Stomach smooth muscle (tissue), 2 donors: ENCODE data around the gene UGT1A5.

ENCODE experiments used
- H3K27ac ChIP-seq: one replicate; pipeline ENCODE4 v1.7.0; 2013; ENCODE audit warnings: mild to moderate bottlenecking, low read length, inconsistent platforms
- H3K27me3 ChIP-seq, 2 donors: one replicate each; pipeline ENCODE4 v1.7.0; 2013; ENCODE audit warnings: low read length in 2 of 2; ENCODE audit not compliant: insufficient read depth in 2 of 2, control insufficient read depth in 1 of 2
- H3K36me3 ChIP-seq, 2 donors: one replicate each; pipeline ENCODE4 v1.7.0; 2013; ENCODE audit warnings: low read length in 2 of 2; ENCODE audit not compliant: control insufficient read depth in 2 of 2, insufficient read depth in 2 of 2
- H3K4me1 ChIP-seq: one replicate; pipeline ENCODE4 v1.7.0; 2013; ENCODE audit warnings: low read length; ENCODE audit not compliant: control insufficient read depth, insufficient read depth
- H3K4me3 ChIP-seq, 2 donors: one replicate each; pipeline ENCODE4 v1.7.0; 2013; ENCODE audit warnings: low read length in 2 of 2
- H3K9ac ChIP-seq, 2 donors: one replicate each; pipeline ENCODE4 v1.7.0; 2013; ENCODE audit warnings: low read length in 2 of 2, mild to moderate bottlenecking in 1 of 2
- H3K9me3 ChIP-seq, 2 donors: one replicate each; pipeline ENCODE4 v1.7.0; 2013; ENCODE audit warnings: low read length in 2 of 2; ENCODE audit not compliant: control insufficient read depth in 2 of 2
- donor health status: healthy.
- donor health status: Pancreatic carcinoma.

The UGT1A5 gene

DNA sequence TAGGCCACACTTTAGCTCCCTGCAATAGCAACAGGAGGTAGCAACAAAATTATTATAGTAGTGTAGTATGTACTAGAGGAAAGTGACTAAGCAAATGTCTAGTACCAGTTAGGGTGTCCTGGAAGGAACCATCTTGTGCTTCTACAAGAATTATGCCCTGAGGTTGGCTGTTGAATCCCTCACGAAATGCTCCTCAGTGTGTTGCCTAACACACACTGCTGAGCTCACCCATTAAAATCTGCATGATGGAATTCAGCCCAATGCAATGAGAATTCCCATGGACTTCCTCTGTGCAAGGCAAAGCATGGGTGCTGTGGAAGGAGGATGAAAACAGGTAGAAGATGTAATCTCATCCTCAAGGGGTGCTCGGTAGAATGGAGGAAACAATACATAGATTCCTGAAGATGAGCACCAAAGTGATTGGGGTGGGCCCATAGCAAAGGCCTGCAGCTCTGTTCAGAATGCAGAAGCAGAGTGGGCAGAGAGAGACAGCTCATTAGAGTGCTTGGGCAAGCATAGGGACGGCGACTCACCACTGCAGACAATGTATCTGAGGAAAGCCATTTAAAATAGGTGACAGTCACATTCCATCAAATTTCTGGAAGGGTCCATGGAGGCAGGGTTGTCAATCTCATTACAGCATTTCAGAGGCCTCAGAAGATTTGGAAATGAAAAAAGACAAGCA, 32.2 kb upstream of the UGT1A5 start:
- Histone ChIP-seq H3K36me3 (no peaks in the 10 kb centered on the region), H3K27ac (no peak overlapping the region), H3K9me3 (no peaks in the 10 kb centered on the region), H3K4me3 (no peak overlapping the region), H3K9ac (no peak overlapping the region), H3K27me3 (peaks cover 0 to 2% of the 10 kb centered on the region in 2 donors), H3K4me1 (no peaks in the 10 kb centered on the region)

DNA sequence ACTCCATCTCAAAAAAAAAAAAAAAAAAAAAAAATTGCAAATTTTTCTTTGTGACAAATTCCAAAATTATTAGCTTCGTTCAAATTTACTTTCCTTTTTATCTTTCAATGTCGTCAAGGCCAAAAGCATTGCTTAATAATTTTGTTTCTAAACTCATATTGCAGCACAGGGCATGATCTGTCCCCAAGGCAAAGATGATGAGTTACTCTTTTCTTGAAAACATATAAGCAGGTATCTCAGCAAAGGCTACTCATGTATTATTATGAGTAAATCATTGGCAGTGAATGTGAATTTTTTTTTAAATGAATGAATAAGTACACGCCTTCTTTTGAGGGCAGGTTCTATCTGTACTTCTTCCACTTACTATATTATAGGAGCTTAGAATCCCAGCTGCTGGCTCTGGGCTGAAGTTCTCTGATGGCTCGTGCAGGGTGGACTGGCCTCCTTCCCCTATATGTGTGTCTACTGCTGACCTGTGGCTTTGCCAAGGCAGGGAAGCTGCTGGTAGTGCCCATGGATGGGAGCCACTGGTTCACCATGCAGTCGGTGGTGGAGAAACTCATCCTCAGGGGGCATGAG, 31.1 kb upstream of the UGT1A5 start, which contains the start of gene UGT1A7:
TSS of gene UGT1A7 (plus strand) at position 381 of the 579 bp plus-strand sequence. CDS start at position 418, 37 bp downstream.
- H3K4me1 ChIP-seq = no peaks in the 10 kb centered on the region
- H3K36me3 ChIP-seq = no peaks in the 10 kb centered on the region
- H3K9ac ChIP-seq = no peak within 1 kb of the TSS
- no peaks in the 10 kb centered on the region for H3K9me3 ChIP-seq
- peaks cover 0 to 2% of the 10 kb centered on the region in 2 donors for H3K27me3 ChIP-seq
- H3K27ac ChIP-seq = no peak within 1 kb of the TSS
- no peak within 1 kb of the TSS for H3K4me3 ChIP-seq

DNA sequence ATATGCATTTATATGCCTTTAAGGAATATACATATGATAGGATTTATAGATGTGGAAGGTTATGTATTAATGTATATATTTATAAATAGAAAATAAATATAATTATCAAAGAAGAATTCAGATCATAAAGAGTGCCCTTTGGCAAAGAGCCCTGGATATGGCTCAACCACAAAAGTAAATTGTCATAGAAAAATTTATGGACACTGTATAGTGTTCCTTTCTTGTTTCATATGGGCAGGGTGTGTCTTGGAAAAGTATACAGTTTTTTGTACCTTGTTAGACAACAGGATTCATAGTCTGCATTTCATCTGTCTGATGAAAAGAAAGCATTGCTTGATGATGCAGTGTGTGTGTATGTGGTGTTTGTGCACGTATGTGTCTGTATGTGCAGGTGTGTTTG, 28.1 kb upstream of the UGT1A5 start:
- H3K27ac ChIP-seq = no peak overlapping the region
- H3K4me1 ChIP-seq = no peaks in the 10 kb centered on the region
- H3K9ac ChIP-seq = no peak overlapping the region
- no peaks in the 10 kb centered on the region for H3K9me3 ChIP-seq
- peaks cover 0 to 2% of the 10 kb centered on the region in 2 donors for H3K27me3 ChIP-seq
- no peak overlapping the region for H3K4me3 ChIP-seq
- H3K36me3 ChIP-seq = no peaks in the 10 kb centered on the region

DNA sequence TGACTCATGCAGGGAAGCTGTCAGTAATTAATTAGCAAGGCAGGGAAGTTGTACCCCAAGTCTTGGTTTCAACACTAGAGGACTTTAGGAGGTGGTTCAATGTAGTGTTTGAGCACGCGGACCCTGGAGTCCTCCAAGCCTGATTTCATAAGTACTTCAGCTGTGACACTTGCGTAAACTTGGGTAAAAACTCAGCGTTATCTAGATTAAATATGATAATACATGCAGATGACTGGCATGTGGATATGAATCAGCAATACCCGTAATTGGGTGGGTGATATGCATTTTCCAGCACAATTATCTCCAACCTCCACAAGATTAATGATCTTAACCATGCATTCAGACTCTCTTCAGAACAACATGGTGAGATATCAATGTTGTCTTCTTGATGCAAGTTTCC, 25.8 kb upstream of the UGT1A5 start:
- no peaks in the 10 kb centered on the region for H3K9me3 ChIP-seq
- H3K27me3 ChIP-seq = no peaks in the 10 kb centered on the region
- no peak overlapping the region for H3K4me3 ChIP-seq

DNA sequence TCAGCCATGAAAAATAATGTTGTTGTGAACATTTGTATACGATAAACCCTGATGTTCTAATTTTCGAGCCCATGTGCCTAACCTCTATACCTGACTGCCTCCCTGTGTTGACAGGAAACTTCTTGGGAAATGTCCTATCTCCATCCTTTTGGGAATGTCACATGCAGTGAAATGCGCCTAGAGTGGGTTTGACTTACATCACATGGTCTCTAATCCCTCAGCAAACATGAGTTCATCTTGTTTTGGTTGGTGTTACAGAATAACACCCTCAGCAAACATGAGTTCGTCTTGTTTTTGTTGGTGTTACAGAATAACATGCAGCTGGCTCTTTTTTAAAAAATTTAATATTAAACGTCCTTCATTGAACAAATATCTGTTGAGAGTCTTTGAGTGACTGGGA, 24.4 kb upstream of the UGT1A5 start:
- Histone ChIP-seq H3K27ac (no peak overlapping the region), H3K4me3 (no peak overlapping the region), H3K9me3 (no peaks in the 10 kb centered on the region), H3K4me1 (no peaks in the 10 kb centered on the region), H3K27me3 (peaks cover 0 to under 1% of the 10 kb centered on the region in 2 donors), H3K9ac (no peak overlapping the region), H3K36me3 (no peaks in the 10 kb centered on the region)

More for the DNA sequence above, 25.8 kb upstream of the UGT1A5 start:
- no peaks in the 10 kb centered on the region for H3K36me3 ChIP-seq
- H3K27ac ChIP-seq = no peak overlapping the region
- no peaks in the 10 kb centered on the region for H3K4me1 ChIP-seq
- no peak overlapping the region for H3K9ac ChIP-seq

DNA sequence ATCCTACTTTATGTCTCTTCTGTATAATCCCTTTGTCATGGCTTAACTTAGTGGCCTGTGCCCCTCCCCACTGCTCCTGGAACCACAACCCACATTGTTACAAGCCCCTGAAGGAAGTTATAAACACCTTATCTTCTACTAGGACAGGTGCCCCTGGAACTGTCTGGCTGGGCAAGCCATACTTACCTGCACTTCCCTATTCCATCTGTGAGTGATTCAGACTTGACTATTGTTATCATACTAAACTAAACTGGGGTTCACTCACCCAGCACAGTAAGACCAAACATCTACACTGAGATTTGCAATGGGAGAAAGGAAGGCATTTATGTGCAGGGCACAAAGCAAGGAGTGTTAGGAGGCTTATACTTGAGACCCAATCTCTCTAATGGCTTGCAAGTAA, 23.7 kb upstream of the UGT1A5 start:
- Histone ChIP-seq H3K27ac (no peak overlapping the region), H3K27me3 (peaks cover 0 to 2% of the 10 kb centered on the region in 2 donors), H3K4me1 (no peaks in the 10 kb centered on the region), H3K9me3 (no peaks in the 10 kb centered on the region), H3K9ac (no peak overlapping the region), H3K36me3 (no peaks in the 10 kb centered on the region), H3K4me3 (no peak overlapping the region)

DNA sequence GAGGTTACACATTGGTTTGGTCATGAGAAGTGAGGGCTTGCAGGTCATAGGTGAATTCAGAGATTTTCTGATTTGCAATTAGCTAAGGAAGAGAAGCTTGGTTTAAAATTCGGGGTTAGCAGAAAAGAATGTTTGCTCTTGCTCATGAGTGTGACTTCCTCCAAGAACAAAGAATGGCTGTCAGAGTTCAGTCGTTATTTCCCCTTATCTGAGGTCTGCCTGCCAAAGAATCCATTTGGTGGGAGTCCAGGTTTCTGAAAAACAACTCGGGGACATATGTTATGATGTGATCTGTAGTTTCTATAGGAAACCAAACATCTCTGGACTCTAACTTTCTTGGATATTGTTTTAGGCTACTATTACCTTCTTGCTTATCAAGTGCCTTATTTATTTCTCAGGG, 23.2 kb upstream of the UGT1A5 start:
- Histone ChIP-seq H3K36me3 (no peaks in the 10 kb centered on the region), H3K27ac (no peak overlapping the region), H3K4me1 (no peaks in the 10 kb centered on the region), H3K9ac (no peak overlapping the region), H3K27me3 (peaks cover 0 to 2% of the 10 kb centered on the region in 2 donors), H3K4me3 (no peak overlapping the region), H3K9me3 (no peaks in the 10 kb centered on the region)

DNA sequence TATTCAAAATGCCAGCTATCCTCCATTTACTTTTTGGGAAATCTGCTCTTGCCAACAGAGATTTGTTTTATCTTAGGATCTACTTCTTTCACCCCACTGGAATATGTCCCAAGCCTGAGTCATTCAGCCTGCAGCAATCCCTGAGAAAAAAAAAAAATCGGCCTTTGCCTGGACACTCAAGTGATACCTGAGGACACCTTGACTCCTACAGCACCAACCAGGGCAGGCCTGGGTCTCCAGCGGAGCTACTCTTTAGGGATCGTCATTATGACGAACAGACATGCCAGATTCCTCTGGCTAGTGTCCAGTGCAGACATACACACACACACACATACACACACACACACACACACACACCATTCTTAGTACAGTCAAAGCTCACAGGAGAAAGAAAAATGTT, 22.3 kb upstream of the UGT1A5 start:
- Histone ChIP-seq H3K9me3 (no peaks in the 10 kb centered on the region), H3K36me3 (no peaks in the 10 kb centered on the region), H3K4me3 (no peak overlapping the region), H3K27ac (no peak overlapping the region), H3K9ac (no peak overlapping the region), H3K27me3 (peaks cover 0 to 2% of the 10 kb centered on the region in 2 donors), H3K4me1 (no peaks in the 10 kb centered on the region)

DNA sequence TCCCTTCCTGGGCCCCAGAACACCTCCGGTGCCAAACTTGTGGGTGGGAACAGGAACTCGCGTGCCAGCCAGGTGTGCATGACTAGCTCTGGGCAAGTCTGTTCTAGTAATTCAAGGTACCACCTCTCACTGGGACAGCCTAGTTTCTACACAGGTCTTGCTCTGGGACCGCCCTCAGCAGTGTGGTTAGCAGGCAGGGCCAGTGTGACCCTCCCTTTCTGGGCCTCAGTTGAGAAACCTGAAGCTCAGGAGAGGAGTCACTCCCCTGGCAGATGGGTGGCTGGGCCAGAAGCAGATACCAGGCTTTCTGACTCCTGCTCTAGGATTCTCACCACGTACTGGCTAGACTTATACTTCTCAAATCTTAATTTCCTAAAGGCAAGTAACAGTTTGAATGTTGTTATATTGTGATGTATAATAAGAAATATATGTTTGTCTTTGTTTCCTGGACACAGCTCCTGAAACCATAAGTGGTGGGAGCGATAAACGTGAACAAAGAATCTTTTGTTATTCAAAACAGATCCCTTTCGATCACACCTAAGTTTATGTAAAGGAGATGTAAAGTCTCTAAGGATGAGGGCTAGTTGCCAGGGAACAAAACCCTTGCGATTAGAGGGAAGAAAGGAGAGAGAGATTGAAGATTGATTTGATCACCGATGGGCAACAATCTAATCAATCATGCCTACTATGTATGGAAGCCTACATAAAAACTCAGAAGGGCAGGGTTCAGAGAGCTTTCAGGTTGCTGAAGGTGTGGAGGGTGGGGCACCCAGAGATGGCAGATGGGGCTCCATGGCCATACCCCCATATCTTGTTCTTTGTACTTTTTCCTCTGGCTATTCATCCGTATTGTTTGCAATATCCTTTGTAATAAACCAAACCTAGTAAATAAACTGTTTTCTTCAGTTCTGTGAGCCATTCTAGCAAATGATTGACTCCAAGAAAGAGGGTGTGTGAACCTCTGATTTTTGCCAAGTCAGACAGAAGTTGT, 21.0 kb upstream of the UGT1A5 start:
- H3K27me3 ChIP-seq = peaks cover 0 to 2% of the 10 kb centered on the region in 2 donors
- no peaks in the 10 kb centered on the region for H3K4me1 ChIP-seq
- H3K9me3 ChIP-seq = no peaks in the 10 kb centered on the region
- H3K36me3 ChIP-seq = no peaks in the 10 kb centered on the region
- H3K9ac ChIP-seq = no peak overlapping the region
- H3K4me3 ChIP-seq = no peak overlapping the region
- H3K27ac ChIP-seq = no peak overlapping the region

DNA sequence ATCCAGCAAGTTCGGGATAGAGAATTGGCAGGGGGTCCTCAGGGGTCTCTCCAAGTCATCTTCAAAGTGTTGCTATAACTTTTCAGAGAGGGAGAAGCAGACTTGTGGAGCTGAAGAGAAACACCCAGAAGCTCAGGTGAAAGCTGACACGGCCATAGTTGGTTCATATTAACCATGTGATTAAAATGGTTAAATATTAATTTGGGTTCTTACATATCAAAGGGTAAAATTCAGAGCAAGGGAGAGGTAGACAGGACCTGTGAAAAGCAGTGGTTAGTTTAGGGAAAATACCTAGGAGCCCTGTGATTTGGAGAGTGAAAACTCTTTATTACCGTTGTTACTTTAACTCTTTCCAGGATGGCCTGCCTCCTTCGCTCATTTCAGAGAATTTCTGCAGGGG, 20.1 kb upstream of the UGT1A5 start, which contains the start of gene UGT1A6:
TSS of gene UGT1A6 (plus strand) at position 243 of the 400 bp plus-strand sequence. CDS start at position 358, 115 bp downstream.
- no peaks in the 10 kb centered on the region for H3K4me1 ChIP-seq
- peaks cover 0 to 2% of the 10 kb centered on the region in 2 donors for H3K27me3 ChIP-seq
- H3K27ac ChIP-seq = no peak within 1 kb of the TSS
- no peak within 1 kb of the TSS for H3K4me3 ChIP-seq
- no peak within 1 kb of the TSS for H3K9ac ChIP-seq
- no peaks in the 10 kb centered on the region for H3K9me3 ChIP-seq
- no peaks in the 10 kb centered on the region for H3K36me3 ChIP-seq
